T-cell (primary cell): Measurements from ENCODE around the gene SELE. TPM values are rescaled to one million over a fixed set of nuclear protein-coding genes. Genes with fewer than 3 reads are reported as not detected.

Experiments
- ATAC-seq, 4 experiments: fragments of 200-7000 bp in 3 of 4; fragments of 150-1000 bp in 1 of 4; cut with Tn5 transposase; replicated peaks in 1 of 4; 1 replicate in 3 of 4; 2 replicates in 1 of 4; pipeline ENCODE4 v1.10.0; 2021; ENCODE audit warnings: moderate library complexity in 3 of 4, mild to moderate bottlenecking in 2 of 4, moderate number of reproducible peaks in 1 of 4
- CTCF ChIA-PET, 2 donors: fragments of 300-600 bp; sonication (Branson Sonifier 250); formaldehyde crosslinking; loops; one replicate each; lab custom pipeline; 2022; ENCODE audit warnings: antibody characterized with exemption in 2 of 2; lab: Charles Lee
- POLR2A ChIA-PET, 2 donors: fragments of 300-600 bp; sonication (Branson Sonifier 250); formaldehyde crosslinking; loops; one replicate each; lab custom pipeline; 2022; ENCODE audit warnings: antibody characterized with exemption in 2 of 2; lab: Charles Lee
- DNase-seq, 35 experiments: peaks; one replicate each; pipeline versions ENCODE4 v3.0.0 to v3.0.0-alpha.2; 2013 to 2023
- H3K27ac ChIP-seq: one replicate; pipeline ENCODE4 v1.5.1; 2013; ENCODE audit warnings: low read length
- H3K27me3 ChIP-seq, 2 experiments: replicated peaks in 1 of 2; 1 replicate in 1 of 2; 2 replicates in 1 of 2; pipeline versions ENCODE4 v1.6.1 to v1.7.0; 2013; ENCODE audit warnings: low read length in 1 of 2, mixed read lengths in 1 of 2; ENCODE audit not compliant: control insufficient read depth in 2 of 2, insufficient read depth in 2 of 2; ENCODE audit errors: extremely low read depth in 1 of 2
- H3K36me3 ChIP-seq, 2 donors: 1 replicate in 1 of 2; 2 replicates in 1 of 2; pipeline versions ENCODE4 v1.6.1 to v1.7.0; 2013; ENCODE audit warnings: low read length in 1 of 2; ENCODE audit not compliant: control insufficient read depth in 2 of 2, insufficient read depth in 1 of 2; ENCODE audit errors: extremely low read depth in 1 of 2
- H3K4me1 ChIP-seq, 2 experiments: 1 replicate in 1 of 2; 2 replicates in 1 of 2; pipeline versions ENCODE4 v1.6.1 to v1.7.0; 2013; ENCODE audit warnings: low read length in 2 of 2, mixed read lengths in 1 of 2; ENCODE audit not compliant: insufficient read depth in 2 of 2, control insufficient read depth in 1 of 2; ENCODE audit errors: extremely low read depth in 1 of 2
- H3K4me3 ChIP-seq, 2 donors: 1 replicate in 1 of 2; 2 replicates in 1 of 2; pipeline versions ENCODE4 v1.5.1 to v1.7.0; 2013; ENCODE audit warnings: mild to moderate bottlenecking in 2 of 2, low read length in 1 of 2, moderate library complexity in 1 of 2; ENCODE audit not compliant: control insufficient read depth in 1 of 2; ENCODE audit errors: extremely low read depth in 1 of 2
- H3K9me3 ChIP-seq: 2 replicates; pipeline ENCODE4 v1.7.0; 2013
- H3K27ac Mint-ChIP-seq, 2 donors: one replicate each; pipeline ENCODE4 v1.8.0; 2020 to 2021; ENCODE audit warnings: mild to moderate bottlenecking in 2 of 2, mixed read lengths in 2 of 2
- H3K27me3 Mint-ChIP-seq, 2 donors: one replicate each; pipeline ENCODE4 v1.8.0; 2021 to 2022; ENCODE audit warnings: mixed read lengths in 2 of 2
- H3K36me3 Mint-ChIP-seq: one replicate; pipeline ENCODE4 v1.8.0; 2021; ENCODE audit warnings: mixed read lengths
- H3K4me1 Mint-ChIP-seq, 3 donors: one replicate each; pipeline ENCODE4 v1.8.0; 2020 to 2022; ENCODE audit warnings: mixed read lengths in 3 of 3, mild to moderate bottlenecking in 1 of 3
- H3K4me3 Mint-ChIP-seq, 3 donors: one replicate each; pipeline ENCODE4 v1.8.0; 2020 to 2022; ENCODE audit warnings: mild to moderate bottlenecking in 3 of 3, mixed read lengths in 3 of 3, moderate library complexity in 3 of 3
- H3K9me3 Mint-ChIP-seq, 3 donors: one replicate each; pipeline ENCODE4 v1.8.0; 2020 to 2022; ENCODE audit warnings: mixed read lengths in 3 of 3
- WGBS: methylation state at CpG from one replicate; pipeline ENCODE4 v1.1.5; 2013; ENCODE audit warnings: missing lambda C conversion rate; ENCODE audit not compliant: insufficient coverage; 5-methylcytosine and 5-hydroxymethylcytosine counted together
- total RNA-seq, 35 experiments: library from RNA in 6 of 35; stranded (reverse) in 6 of 35; fragments of 120-200 nt in 1 of 35; gene quantifications; one replicate each; pipeline versions ENCODE4 v1.2.1 to v1.2.4 and lab custom pipeline; 2013 to 2026

SELE gene
- total RNA-seq, 5 donors from 2014 or later (not counting 1 experiment from before 2014, with no cell fraction given): not detected

DNA sequence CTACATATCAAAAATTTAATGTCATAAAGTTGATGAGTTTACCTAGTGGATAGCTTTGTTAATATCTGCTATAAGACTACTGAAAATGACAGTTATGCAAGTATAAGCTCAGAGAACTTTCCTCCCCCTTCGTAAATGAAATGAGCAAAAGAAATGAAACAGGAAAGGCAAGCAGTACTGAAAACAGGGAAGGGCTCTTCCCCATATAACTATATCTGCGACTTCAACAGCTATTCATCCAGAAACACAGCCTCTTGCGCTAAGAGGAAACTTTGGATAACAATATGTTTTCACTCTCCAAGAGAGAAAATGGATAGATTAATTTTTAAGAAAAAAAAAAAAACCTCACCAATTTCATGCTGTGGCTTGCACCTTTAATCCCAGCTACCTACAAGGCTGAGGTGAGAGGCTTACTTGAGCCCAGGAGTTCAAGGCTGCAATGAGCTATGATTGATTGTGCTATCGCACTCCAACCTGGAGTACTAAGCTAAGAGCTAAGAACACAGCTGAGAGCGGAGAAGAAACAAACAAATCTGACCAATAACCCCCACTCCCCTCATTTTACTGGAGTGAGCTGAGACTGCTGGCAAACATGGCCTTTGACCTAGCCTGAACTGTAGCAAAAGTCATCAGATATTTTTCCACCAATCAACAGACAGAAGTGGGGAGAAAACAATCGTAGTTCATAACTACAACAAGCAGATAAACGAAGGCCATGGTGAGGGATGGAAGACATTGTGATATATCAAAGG lies 31.9 kb upstream of the SELE start:
- Mint-ChIP-seq H3K36me3 (no peaks in the 10 kb centered on the region), H3K27me3 (peaks cover 0 to 5% of the 10 kb centered on the region in 2 donors), H3K4me3 (no peak overlapping the region), H3K27ac (no peak overlapping the region), H3K4me1 (no peaks in the 10 kb centered on the region), H3K9me3 (no peaks in the 10 kb centered on the region)
- H3K9me3 ChIP-seq: no peaks in the 10 kb centered on the region
- DNase-seq: no peak
- H3K4me1 ChIP-seq: no peaks in the 10 kb centered on the region
- ChIA-PET CTCF (interaction anchor here in 1 of 2 donors (0.7 kb wide), 1 partner anchor 77 kb away, joined by 3 read pairs; no protein-coding TSS in a partner anchor), POLR2A (interaction anchor here (0.5 to 0.7 kb wide), 3 partner anchors 10 to 1375 kb away, joined by 3 to 5 read pairs (median 3); no protein-coding TSS in a partner anchor)
- H3K36me3 ChIP-seq: no peaks in the 10 kb centered on the region
- H3K27me3 ChIP-seq: no peaks in the 10 kb centered on the region
- no peak for ATAC-seq
- no peak overlapping the region for H3K4me3 ChIP-seq
- 86% methylated on average over 3 of the region's 7 CpGs for WGBS
- H3K27ac ChIP-seq: no peak overlapping the region

DNA sequence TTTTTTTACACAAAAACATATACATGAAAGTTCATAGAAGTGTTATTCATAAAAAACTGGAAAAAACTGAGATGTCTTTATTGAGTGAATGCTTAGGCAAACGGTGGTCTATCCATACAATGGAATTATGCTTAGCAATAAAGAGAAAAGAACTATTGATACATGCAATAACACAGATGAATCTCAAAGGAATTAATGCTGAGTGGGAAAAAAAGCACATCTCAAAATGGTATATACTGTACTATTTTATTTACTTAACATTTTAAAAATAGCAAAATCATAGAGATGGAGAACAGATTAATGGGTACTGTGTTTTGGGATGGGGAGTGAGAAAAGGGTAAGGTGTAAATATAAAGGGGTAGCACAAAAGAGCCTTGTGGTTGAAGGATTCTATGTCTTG lies 31.0 kb upstream of the SELE start:
- CTCF ChIA-PET: no interaction called here
- H3K36me3 ChIP-seq: no peaks in the 10 kb centered on the region

DNA sequence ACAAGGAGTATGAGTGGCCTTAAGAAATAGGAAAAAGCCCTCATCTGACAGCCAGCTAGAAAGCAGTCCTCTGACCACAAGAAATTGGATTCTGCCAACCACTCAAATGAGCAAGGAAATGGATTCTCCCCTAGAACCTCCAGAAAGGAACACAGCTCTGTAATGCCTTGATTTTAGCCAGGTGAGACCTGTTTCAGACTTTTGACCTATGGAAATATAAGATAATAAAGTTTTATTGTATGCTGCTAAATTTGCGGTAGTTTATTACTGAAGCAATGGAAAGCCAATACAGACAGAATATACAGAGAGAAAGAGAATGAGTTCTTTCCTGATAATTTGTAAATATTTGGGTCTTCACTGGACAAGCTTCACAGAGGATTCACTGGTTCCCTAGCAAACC lies 28.8 kb upstream of the SELE start:
- no CpG with 5 or more reads among the region's 1 CpG for WGBS
- Histone ChIP-seq H3K27me3 (no peaks in the 10 kb centered on the region), H3K36me3 (no peaks in the 10 kb centered on the region), H3K4me3 (no peak overlapping the region), H3K4me1 (no peaks in the 10 kb centered on the region), H3K9me3 (no peaks in the 10 kb centered on the region), H3K27ac (no peak overlapping the region)
- ChIA-PET POLR2A (no interaction called here), CTCF (no interaction called here)
- H3K4me1 Mint-ChIP-seq: no peaks in the 10 kb centered on the region
- peaks cover 0 to 6% (median 0%) of the 10 kb centered on the region in 3 donors for H3K9me3 Mint-ChIP-seq
- no peak for ATAC-seq
- H3K27ac Mint-ChIP-seq: no peak overlapping the region
- no peaks in the 10 kb centered on the region for H3K36me3 Mint-ChIP-seq
- H3K27me3 Mint-ChIP-seq: peaks cover 0 to 5% of the 10 kb centered on the region in 2 donors
- H3K4me3 Mint-ChIP-seq: no peak overlapping the region
- no peak for DNase-seq

More for the DNA sequence above, 31.0 kb upstream of the SELE start:
- WGBS: no CpG with 5 or more reads among the region's 1 CpG
- no peak for DNase-seq
- H3K9me3 Mint-ChIP-seq: no peaks in the 10 kb centered on the region
- Histone ChIP-seq H3K4me3 (no peak overlapping the region), H3K9me3 (no peaks in the 10 kb centered on the region), H3K4me1 (no peaks in the 10 kb centered on the region), H3K27me3 (no peaks in the 10 kb centered on the region), H3K27ac (no peak overlapping the region)
- no peaks in the 10 kb centered on the region for H3K4me1 Mint-ChIP-seq
- H3K27me3 Mint-ChIP-seq: peaks cover 0 to 5% of the 10 kb centered on the region in 2 donors
- no peak for ATAC-seq
- POLR2A ChIA-PET: interaction anchor here in 1 of 2 donors (0.8 kb wide), 1 partner anchor 229 kb away, joined by 6 read pairs; no protein-coding TSS in a partner anchor
- H3K4me3 Mint-ChIP-seq: no peak overlapping the region
- no peak overlapping the region for H3K27ac Mint-ChIP-seq
- no peaks in the 10 kb centered on the region for H3K36me3 Mint-ChIP-seq

DNA sequence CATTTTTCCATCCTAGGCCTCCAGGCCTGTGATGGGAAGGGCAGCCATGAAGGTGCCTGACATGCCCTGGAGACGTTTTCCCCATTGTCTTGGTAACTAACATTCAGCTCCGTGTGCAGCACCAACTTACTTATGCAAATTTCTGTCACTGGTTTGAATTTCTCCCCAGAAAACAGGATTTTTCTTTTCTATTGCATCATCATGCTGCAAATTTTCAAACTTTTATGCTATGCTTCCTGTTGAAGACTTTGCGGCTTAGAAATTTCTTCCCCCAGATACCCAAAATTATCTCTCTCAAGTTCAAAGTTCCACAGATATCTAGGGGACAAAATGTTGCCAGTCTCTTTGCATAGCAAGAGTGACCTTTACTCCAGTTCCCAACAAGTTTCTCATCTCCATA lies 25.2 kb upstream of the SELE start:
- peaks cover 3 to 10% of the 10 kb centered on the region in 2 donors for H3K27me3 Mint-ChIP-seq
- no peaks in the 10 kb centered on the region for H3K4me1 Mint-ChIP-seq
- Histone ChIP-seq H3K27me3 (no peaks in the 10 kb centered on the region), H3K36me3 (no peaks in the 10 kb centered on the region), H3K27ac (no peak overlapping the region), H3K4me1 (no peaks in the 10 kb centered on the region), H3K4me3 (no peak overlapping the region), H3K9me3 (no peaks in the 10 kb centered on the region)
- ChIA-PET CTCF (no interaction called here), POLR2A (no interaction called here)
- H3K36me3 Mint-ChIP-seq: no peaks in the 10 kb centered on the region
- peaks cover 0 to 6% (median 0%) of the 10 kb centered on the region in 3 donors for H3K9me3 Mint-ChIP-seq
- no peak overlapping the region for H3K4me3 Mint-ChIP-seq
- ATAC-seq (no peak), DNase-seq (no peak)
- WGBS: 81% methylated on average over 3 of the region's 3 CpGs
- H3K27ac Mint-ChIP-seq: no peak overlapping the region

GRCh38 chr1:169753549-169753948 lies 19.7 kb upstream of the SELE start:
- H3K27me3 Mint-ChIP-seq: peaks cover 3 to 8% of the 10 kb centered on the region in 2 donors
- Histone ChIP-seq H3K4me1 (no peaks in the 10 kb centered on the region), H3K27me3 (no peaks in the 10 kb centered on the region), H3K9me3 (no peaks in the 10 kb centered on the region), H3K36me3 (no peaks in the 10 kb centered on the region), H3K4me3 (no peak overlapping the region), H3K27ac (no peak overlapping the region)
- no peaks in the 10 kb centered on the region for H3K9me3 Mint-ChIP-seq
- no peak for DNase-seq
- ChIA-PET CTCF (no interaction called here), POLR2A (no interaction called here)
- no CpG with 5 or more reads among the region's 4 CpGs for WGBS
- no peak overlapping the region for H3K4me3 Mint-ChIP-seq
- no peak overlapping the region for H3K27ac Mint-ChIP-seq
- H3K36me3 Mint-ChIP-seq: no peaks in the 10 kb centered on the region
- no peaks in the 10 kb centered on the region for H3K4me1 Mint-ChIP-seq
- ATAC-seq: no peak

- no peaks in the 10 kb centered on the region for H3K4me1 ChIP-seq
- ATAC-seq (no peak), DNase-seq (no peak)
- no peak overlapping the region for H3K27ac Mint-ChIP-seq
- H3K4me1 Mint-ChIP-seq: no peaks in the 10 kb centered on the region
- H3K9me3 ChIP-seq: no peaks in the 10 kb centered on the region
- H3K27me3 Mint-ChIP-seq: no peaks in the 10 kb centered on the region
- no peak overlapping the region for H3K27ac ChIP-seq
- no peak overlapping the region for H3K4me3 Mint-ChIP-seq
- H3K4me3 ChIP-seq: no peak overlapping the region
- H3K36me3 Mint-ChIP-seq: no peaks in the 10 kb centered on the region
- no peaks in the 10 kb centered on the region for H3K9me3 Mint-ChIP-seq
- no peaks in the 10 kb centered on the region for H3K27me3 ChIP-seq
- 75% methylated on average over 1 of the region's 1 CpG for WGBS
- H3K36me3 ChIP-seq: no peaks in the 10 kb centered on the region
- ChIA-PET CTCF (no interaction called here), POLR2A (no interaction called here)
These were observed 16.2 kb upstream of the SELE start for GRCh38 chr1:169750041-169750440.
